ENCODE data around the gene TIMM10B. TPM values are rescaled to one million over a fixed set of nuclear protein-coding genes. Genes with fewer than 3 reads are reported as not detected.

Gene TIMM10B
- total and polyA plus RNA-seq, 11 donors, result 9.5 to 26.9 (median 16.1) TPM

GRCh38 chr11:6442441-6442840, 38.9 kb upstream of the TIMM10B start:
- Histone ChIP-seq H3K4me1 (peaks cover 0 to 14% (median 0%) of the 10 kb centered on the region in 12 donors), H3K36me3 (peaks cover 0 to 3% (median 0%) of the 10 kb centered on the region in 9 donors), H3K27ac (no peak overlapping the region), H3K9me3 (no peaks in the 10 kb centered on the region), H3K27me3 (no peaks in the 10 kb centered on the region), H3K4me3 (no peak overlapping the region)
- DNase-seq (no peak), ATAC-seq (no peak)
- WGBS, 4 donors, result 87 to 94% (median 90%) methylated on average over 4 of the region's 4 CpGs
- TF ChIP-seq CTCF (IDR thresholded peaks at IDR 0.05) (no peak), POLR2A (IDR thresholded peaks at IDR 0.05) (no peak)
- intact Hi-C loops (cut with DNase I), result loop anchor here in 9 of 10 donors (2.0 to 10.0 kb wide), 6 partner anchors 62 to 262 kb away; no protein-coding TSS in a partner anchor

DNA sequence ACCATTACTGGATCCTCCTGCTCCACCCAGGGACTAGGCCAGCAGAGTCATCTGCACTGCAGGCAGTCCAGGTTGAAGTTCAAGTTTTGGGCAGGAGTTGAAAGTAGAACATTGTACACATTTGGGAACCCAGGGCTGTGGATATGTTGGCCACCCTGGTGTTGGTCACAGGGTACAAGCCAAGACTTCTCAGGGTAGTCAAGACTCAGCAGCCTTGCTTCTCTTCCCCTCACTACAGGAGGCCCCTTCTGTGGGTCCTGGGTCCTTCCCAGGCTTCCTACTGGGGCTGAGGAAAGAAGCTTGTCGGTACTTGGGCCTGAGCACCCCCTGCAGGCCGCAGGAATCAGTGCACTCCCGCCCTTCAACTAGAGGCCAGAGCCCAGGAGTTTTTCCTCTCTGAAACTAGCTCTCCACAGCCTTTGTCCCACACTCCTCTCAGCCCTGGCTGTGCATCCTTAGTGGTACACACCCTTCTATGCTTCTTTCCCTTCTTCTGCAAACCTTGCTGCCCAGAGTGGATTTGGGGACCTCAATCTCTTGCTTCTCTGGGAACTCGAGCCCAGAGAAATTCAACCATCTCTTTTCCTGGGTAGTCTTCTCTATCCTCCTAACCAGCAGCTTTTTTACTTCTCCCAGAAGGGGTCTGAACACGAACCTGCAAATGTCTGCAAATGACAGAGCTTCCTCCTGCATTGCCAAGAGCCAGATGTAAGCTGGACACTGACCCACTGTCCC, 37.9 kb upstream of the TIMM10B start:
- H3K36me3 ChIP-seq, result peaks cover 0 to 8% (median 3%) of the 10 kb centered on the region in 9 donors
- peak in 3 of 4 donors; percentile 81 to 87 (median 83) for ATAC-seq
- 32 to 36% (median 34%) methylated on average over 5 of the region's 5 CpGs for WGBS, 4 donors
- TF ChIP-seq POLR2A (IDR thresholded peaks at IDR 0.05) (no peak), CTCF (IDR thresholded peaks at IDR 0.05) (peak; percentile 66 to 90 (median 80))
- H3K27ac ChIP-seq, result no peak overlapping the region
- intact Hi-C loops (cut with DNase I), result loop anchor here (1.0 to 10.0 kb wide), 8 partner anchors 61 to 261 kb away; no protein-coding TSS in a partner anchor
- no peaks in the 10 kb centered on the region for H3K27me3 ChIP-seq
- DNase-seq, result peak; percentile 40 to 70 (median 44)
- no peak overlapping the region for H3K4me3 ChIP-seq
- H3K9me3 ChIP-seq, result no peaks in the 10 kb centered on the region
- H3K4me1 ChIP-seq, result peaks cover 0 to 5% (median 0%) of the 10 kb centered on the region in 12 donors

- H3K36me3 ChIP-seq, result peaks cover 0 to 58% (median 52%) of the 10 kb centered on the region in 9 donors
- no peaks in the 10 kb centered on the region for H3K4me1 ChIP-seq
- H3K27ac ChIP-seq, result no peak overlapping the region
- DNase-seq (no peak), ATAC-seq (no peak)
- intact Hi-C loops (cut with DNase I), result loop anchor here in 5 of 10 donors (10.0 kb wide), 2 partner anchors 56 to 256 kb away; no protein-coding TSS in a partner anchor
- TF ChIP-seq CTCF (IDR thresholded peaks at IDR 0.05), result no peak
- TF ChIP-seq POLR2A (IDR thresholded peaks at IDR 0.05), result no peak
- H3K27me3 ChIP-seq, result no peaks in the 10 kb centered on the region
- H3K4me3 ChIP-seq, result no peak overlapping the region
- WGBS, 4 donors, result 90 to 100% (median 95%) methylated on average over 3 of the region's 3 CpGs
- no peaks in the 10 kb centered on the region for H3K9me3 ChIP-seq
Observed at GRCh38 chr11:6448574-6448973, 32.7 kb upstream of the TIMM10B start.

GRCh38 chr11:6452219-6452618, 29.1 kb upstream of the TIMM10B start:
- Histone ChIP-seq H3K4me1 (no peaks in the 10 kb centered on the region), H3K27me3 (no peaks in the 10 kb centered on the region), H3K9me3 (no peaks in the 10 kb centered on the region), H3K36me3 (peaks cover 0 to 95% (median 89%) of the 10 kb centered on the region in 9 donors), H3K27ac (no peak overlapping the region), H3K4me3 (no peak overlapping the region)
- DNase-seq (no peak), ATAC-seq (peak in 1 of 4 donors; percentile 63)
- TF ChIP-seq POLR2A (IDR thresholded peaks at IDR 0.05) (no peak), CTCF (IDR thresholded peaks at IDR 0.05) (no peak)
- intact Hi-C loops (cut with DNase I), result no loop called here
- 79 to 85% (median 81%) methylated on average over 3 of the region's 3 CpGs for WGBS, 4 donors

Measured in heart left ventricle (tissue), 16 donors.